Subcutaneous preadipocyte (primary cell): Measurements from ENCODE around the gene DNAJC28. TPM values are rescaled to one million over a fixed set of nuclear protein-coding genes. Genes with fewer than 3 reads are reported as not detected.

Source experiments
- total RNA-seq: library from RNA; depleted of rRNA; stranded (reverse); fragments of >200 nt; gene quantifications from 2 replicates; pipeline ENCODE4 v1.2.3, GENCODE V29; 2012

DNAJC28 gene
- total RNA-seq: 0.39 and 0.73 TPM in 2 replicates

GRCh38 chr21:33491373-33492102 lies at the start of gene DNAJC28:
Gene DNAJC28, minus strand, starts transcription at chr21:33491716. Its CDS starts 2,323 bp downstream, at chr21:33489393.

GRCh38 chr21:33479679-33480480 lies 11.6 kb downstream of the DNAJC28 start, which contains the start of gene TMEM50B:
Gene TMEM50B, minus strand, starts transcription at chr21:33479974. Its CDS starts 11,089 bp downstream, at chr21:33468885.

Other genes starting within 250 kb of the DNAJC28 start
- 35.6 and 37.3 TPM in 2 replicates for gene IL10RB, start 225.3 kb downstream of the DNAJC28 start, total RNA-seq
- gene IFNAR1, start 166.7 kb downstream of the DNAJC28 start, total RNA-seq: 12.9 and 19.4 TPM in 2 replicates
- gene IFNGR2, start 88.3 kb downstream of the DNAJC28 start, total RNA-seq: 54.4 and 72.9 TPM in 2 replicates
- gene TMEM50B, start 11.7 kb downstream of the DNAJC28 start, total RNA-seq: 19.5 and 19.7 TPM in 2 replicates
- gene GART, start 50.4 kb upstream of the DNAJC28 start, total RNA-seq: 94.1 and 169 TPM in 2 replicates
- 87.8 and 115 TPM in 2 replicates for gene SON, start 51.3 kb upstream of the DNAJC28 start, total RNA-seq
- 18.4 and 37.3 TPM in 2 replicates for gene DONSON, start 97.0 kb upstream of the DNAJC28 start, total RNA-seq
- 15.1 and 18.0 TPM in 2 replicates for gene CRYZL1, start 150.0 kb upstream of the DNAJC28 start, total RNA-seq
- gene ITSN1, start 150.8 kb upstream of the DNAJC28 start, total RNA-seq: 26.5 and 44.2 TPM in 2 replicates